ENCODE measurements around the gene UBC. TPM values are rescaled to one million over a fixed set of nuclear protein-coding genes. Genes with fewer than 3 reads are reported as not detected.
A peak's percentile ranks its signal among the peaks of the same experiment; 100 is the strongest.
"Not testable (repeated sequence)": the region's sequence is repeated elsewhere in the genome, so short reads cannot be mapped to it uniquely, and the experiment has no call there.

UBC gene
- total RNA-seq, 1 donor from 2014 or later = 1,199 TPM

DNA sequence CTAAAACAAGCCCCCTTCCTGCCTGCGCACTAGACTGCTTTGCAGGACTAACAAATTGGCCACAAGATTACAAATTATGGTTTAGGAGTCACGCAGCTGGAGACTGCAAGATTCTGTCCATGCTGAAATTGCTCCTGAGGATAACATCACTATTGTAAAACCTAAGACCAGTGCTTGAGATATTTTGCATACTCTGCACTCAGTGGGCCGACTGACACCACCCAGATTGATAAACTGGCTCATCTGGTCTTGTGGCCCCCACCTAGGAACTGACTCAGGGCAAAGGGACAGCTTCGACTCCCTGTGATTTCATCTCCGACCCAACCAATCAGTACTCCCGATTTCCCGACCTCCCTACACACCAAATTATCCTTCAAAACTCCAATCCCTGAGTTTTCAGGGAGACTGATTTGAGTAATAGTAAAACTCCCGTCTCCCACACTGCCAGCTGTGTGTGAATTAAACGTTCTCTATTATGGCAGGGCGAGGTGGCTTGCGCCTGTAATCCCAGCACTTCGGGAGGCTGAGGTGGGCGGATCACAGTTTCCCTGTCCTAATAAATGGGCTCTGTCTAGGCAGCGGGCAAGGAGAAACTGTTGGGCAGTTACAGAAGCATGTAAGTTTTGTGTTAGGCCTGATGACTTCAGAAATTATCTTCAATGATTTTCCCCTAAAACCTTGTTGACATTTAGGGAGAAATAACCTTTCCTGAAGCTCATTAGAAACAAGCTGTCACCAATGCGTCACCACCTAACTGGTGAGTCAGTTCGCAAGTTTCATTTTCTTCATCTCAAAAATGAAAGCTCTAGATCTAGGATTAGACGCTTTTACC is 5.3 kb upstream of the UBC start:
- intact Hi-C loops (cut with DNase I) = loop anchor here (5.0 kb wide), 1 partner anchor 253 kb away; no protein-coding TSS in a partner anchor
- DNase-seq (ENCODE audit: missing footprints) (no peak), ATAC-seq (no peak)

DNA sequence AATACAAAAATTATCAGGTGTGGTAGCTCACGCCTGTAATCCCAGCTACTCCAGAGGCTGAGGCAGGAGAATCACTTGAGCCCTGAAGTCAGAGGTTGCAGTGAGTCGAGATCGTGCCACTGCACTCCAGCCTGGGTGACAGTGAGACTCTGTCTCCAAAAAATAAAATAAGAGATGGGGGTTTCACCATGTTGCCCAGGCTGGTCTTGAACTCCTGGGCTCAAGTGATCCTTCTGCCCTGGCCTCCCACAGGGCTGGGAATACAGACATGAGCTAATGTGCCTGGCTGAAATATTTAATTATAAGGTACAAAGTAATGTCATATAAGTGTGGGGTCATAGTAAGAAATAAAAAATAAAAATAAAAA is 4.2 kb upstream of the UBC start:
- DNase-seq (ENCODE audit: missing footprints); ATAC-seq: not testable (repeated sequence)
- intact Hi-C loops (cut with DNase I) = loop anchor here (5.0 kb wide), 1 partner anchor 254 kb away; no protein-coding TSS in a partner anchor

DNA sequence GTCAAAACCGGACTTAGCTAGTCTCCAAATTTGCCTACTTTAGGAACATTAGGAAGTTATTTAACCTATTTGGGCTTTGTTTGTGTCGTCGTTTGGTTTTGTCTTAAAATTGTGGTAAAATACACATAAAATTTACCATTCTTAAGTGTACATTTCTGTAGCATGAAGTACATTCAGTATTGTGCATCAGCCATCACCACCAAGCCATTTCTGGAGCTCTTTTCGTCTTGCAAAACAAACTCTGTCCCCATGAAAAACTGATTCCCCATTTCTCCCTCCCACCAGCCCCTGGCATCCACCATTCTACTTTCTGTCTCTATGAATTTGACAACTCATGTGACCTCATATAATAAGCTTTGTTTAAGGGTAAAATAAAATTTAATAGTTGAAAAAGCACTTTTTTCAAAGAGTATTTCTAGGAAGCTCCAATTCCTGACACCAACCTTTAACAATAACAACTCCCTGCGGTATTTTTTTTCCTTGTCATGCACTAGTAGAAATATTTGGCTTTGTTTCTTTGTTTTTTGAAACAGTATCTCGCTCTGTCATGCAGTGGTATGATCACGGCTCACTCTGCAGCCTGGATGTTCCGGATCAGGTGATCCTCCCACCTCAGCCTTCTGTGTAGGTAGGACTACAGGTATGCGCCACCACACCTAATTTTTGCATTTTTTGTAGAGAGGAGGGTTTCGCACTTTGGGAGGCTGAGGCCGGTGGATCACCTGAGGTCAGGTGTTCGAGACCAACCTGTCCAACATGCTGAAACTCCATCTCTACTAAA is 3.6 kb upstream of the UBC start:
- DNase-seq (ENCODE audit: missing footprints) = no peak
- no peak for ATAC-seq
- intact Hi-C loops (cut with DNase I) = loop anchor here (1.0 to 5.0 kb wide), 3 partner anchors 9 to 254 kb away; no protein-coding TSS in a partner anchor

DNA sequence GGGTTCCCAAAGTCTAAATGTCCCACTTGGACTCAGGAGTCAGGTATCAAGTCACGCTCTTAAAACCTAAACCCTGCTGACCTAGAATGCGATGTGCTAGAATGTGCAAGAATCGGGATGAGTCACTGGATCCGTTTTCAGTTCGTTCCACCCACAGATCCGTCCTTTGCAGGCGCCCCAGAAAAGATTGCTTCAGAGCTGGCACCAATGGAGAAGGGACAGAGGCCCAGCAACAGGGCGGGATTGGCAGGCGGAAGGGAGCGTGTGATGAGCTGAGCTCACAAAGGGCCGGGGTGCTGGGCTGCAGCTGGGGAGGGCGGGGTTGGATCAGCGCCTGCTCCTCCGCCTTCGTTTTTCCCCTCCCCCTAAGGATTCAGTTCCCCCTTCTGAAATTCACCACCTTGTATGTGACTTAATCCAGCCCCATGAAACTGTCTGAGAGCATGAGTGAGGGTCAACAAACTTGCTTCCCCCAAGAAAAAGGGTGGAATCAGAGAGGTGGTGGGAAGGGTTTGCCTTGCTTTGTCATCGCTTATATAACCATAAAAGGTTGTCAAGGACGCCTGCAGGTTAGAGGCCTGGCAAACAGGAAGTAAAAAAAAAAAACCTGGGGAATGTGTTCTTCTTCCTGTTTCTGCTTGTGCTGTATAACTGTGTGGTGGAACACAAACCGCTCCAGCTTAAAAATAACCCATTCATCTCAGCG is 2.8 kb upstream of the UBC start:
- ATAC-seq = peak; percentile 94
- intact Hi-C loops (cut with DNase I) = loop anchor here (1.0 to 5.0 kb wide), 3 partner anchors 10 to 255 kb away; no protein-coding TSS in a partner anchor

DNA sequence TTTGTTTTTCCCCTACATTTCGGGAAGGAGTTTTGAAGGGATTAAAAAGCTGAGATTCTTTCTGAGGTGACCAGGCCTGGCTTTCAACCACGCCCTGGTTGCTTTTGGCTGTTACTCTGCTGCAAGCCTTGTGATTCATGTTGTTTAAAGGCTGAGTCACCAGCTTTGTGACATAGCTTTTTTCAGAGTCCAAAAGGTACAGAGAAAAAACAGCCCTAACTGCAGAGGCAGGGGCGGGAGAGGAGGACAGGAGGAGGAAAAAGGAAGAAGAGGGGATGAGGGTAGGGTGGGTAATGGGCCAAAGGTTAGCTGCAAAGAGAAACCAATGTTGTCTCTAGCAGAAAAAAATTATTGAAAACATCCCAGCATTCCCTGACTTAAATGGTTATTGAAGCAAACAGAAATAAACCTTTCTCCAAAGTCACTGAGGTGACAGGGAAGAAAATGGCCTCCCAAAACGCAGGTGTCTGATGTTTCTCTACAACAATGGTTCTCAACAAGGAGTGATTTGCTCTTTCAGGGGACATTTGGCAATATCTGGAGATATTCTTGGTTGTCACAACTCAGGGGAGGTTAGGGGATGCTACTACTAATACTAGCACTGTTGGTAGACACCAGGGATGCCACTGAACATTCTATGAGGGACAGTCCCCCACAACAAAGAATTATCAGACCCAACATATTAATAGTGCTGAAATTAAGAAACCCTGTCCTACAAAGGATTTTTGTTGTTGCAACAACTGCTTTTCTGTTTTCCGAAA is 2.1 kb upstream of the UBC start:
- intact Hi-C loops (cut with DNase I) = loop anchor here (1.0 to 5.0 kb wide), 3 partner anchors 11 to 256 kb away; no protein-coding TSS in a partner anchor
- DNase-seq (ENCODE audit: missing footprints) = no peak
- ATAC-seq = peak; percentile 36

More for the DNA sequence above, 2.8 kb upstream of the UBC start:
- DNase-seq (ENCODE audit: missing footprints) = peak; percentile 99

DNA sequence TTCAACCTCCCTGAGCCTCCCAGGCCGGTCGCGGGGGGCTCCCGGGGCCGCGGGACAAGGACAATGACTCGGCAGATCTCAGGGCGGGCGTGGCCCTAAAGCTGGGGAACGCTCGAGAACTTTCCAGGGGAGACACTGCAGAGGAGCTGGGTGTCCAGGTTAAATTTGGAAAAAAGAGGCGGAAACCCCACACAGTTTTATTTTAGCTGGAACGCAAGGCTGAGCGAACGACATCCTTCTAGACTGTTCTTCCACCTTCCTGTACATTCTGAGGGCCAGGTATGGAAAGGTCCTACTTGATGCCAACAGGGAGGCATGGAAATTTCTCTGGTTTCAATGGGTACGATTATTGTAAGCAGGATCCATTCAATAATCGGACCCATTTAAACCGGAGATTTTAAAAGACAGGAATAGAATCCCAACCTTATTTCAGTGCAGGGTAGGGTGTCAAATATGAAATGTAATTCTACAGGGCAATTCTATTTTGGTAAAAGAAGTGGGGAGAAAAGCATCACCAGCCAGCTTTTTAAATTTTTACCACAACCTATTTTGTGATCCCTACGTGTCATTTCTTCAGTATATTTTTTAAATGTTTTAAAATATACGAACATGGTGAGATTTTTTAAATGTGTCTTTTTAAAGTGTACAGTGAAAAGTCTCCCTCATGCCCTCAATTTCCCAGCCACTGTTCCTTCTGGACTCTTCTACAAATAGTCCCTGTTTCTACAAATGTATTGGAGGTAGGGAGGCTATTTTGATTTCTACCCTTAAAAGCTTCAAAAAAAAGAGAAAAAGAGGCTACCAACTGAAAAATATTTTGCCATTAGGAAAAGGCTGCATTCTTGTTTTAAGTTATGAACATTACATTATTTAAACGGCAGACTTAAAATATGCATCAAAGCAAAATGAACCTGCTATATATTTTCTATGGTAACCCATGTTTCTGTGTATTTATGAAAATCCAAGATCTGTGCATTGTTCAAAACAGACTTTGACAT is 1.1 kb upstream of the UBC start:
- ATAC-seq (no peak), DNase-seq (ENCODE audit: missing footprints) (peak; percentile 77)
- intact Hi-C loops (cut with DNase I) = loop anchor here (5.0 kb wide), 1 partner anchor 257 kb away; no protein-coding TSS in a partner anchor

DNA sequence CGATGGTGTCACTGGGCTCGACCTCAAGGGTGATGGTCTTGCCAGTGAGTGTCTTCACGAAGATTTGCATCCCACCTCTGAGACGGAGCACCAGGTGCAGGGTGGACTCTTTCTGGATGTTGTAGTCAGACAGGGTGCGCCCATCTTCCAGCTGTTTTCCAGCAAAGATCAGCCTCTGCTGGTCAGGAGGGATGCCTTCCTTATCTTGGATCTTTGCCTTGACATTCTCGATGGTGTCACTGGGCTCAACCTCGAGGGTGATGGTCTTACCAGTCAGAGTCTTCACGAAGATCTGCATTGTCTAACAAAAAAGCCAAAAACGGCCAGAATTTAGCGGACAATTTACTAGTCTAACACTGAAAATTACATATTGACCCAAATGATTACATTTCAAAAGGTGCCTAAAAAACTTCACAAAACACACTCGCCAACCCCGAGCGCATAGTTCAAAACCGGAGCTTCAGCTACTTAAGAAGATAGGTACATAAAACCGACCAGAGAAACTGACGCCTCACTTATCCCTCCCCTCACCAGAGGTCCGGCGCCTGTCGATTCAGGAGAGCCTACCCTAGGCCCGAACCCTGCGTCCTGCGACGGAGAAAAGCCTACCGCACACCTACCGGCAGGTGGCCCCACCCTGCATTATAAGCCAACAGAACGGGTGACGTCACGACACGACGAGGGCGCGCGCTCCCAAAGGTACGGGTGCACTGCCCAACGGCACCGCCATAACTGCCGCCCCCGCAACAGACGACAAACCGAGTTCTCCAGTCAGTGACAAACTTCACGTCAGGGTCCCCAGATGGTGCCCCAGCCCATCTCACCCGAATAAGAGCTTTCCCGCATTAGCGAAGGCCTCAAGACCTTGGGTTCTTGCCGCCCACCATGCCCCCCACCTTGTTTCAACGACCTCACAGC is 717 bp downstream of the UBC start:
- ATAC-seq (peak; percentile 21), DNase-seq (ENCODE audit: missing footprints) (peak; percentile 93)
- intact Hi-C loops (cut with DNase I) = no loop called here

DNA sequence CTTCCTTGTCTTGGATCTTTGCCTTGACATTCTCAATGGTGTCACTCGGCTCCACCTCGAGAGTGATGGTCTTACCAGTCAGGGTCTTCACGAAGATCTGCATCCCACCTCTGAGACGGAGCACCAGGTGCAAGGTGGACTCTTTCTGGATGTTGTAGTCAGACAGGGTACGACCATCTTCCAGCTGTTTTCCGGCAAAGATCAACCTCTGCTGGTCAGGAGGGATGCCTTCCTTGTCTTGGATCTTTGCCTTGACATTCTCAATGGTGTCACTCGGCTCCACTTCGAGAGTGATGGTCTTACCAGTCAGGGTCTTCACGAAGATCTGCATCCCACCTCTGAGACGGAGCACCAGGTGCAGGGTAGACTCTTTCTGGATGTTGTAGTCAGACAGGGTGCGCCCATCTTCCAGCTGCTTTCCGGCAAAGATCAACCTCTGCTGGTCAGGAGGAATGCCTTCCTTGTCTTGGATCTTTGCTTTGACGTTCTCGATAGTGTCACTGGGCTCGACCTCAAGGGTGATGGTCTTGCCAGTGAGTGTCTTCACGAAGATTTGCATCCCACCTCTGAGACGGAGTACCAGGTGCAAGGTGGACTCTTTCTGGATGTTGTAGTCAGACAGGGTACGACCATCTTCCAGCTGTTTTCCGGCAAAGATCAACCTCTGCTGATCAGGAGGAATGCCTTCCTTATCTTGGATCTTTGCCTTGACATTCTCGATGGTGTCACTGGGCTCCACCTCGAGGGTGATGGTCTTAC is 1.7 kb downstream of the UBC start:
- DNase-seq (ENCODE audit: missing footprints); intact Hi-C loops (cut with DNase I); ATAC-seq: not testable (repeated sequence)

DNA sequence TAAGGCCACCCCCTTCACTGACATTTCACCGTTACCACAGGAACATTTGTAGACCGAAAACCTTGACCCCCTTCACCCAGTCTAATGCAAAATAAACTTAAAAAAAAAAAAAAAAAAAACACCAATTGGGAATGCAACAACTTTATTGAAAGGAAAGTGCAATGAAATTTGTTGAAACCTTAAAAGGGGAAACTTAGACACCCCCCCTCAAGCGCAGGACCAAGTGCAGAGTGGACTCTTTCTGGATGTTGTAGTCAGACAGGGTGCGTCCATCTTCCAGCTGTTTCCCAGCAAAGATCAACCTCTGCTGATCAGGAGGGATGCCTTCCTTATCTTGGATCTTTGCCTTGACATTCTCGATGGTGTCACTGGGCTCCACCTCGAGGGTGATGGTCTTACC is 2.9 kb downstream of the UBC start:
- intact Hi-C loops (cut with DNase I); ATAC-seq: not testable (repeated sequence)

DNA sequence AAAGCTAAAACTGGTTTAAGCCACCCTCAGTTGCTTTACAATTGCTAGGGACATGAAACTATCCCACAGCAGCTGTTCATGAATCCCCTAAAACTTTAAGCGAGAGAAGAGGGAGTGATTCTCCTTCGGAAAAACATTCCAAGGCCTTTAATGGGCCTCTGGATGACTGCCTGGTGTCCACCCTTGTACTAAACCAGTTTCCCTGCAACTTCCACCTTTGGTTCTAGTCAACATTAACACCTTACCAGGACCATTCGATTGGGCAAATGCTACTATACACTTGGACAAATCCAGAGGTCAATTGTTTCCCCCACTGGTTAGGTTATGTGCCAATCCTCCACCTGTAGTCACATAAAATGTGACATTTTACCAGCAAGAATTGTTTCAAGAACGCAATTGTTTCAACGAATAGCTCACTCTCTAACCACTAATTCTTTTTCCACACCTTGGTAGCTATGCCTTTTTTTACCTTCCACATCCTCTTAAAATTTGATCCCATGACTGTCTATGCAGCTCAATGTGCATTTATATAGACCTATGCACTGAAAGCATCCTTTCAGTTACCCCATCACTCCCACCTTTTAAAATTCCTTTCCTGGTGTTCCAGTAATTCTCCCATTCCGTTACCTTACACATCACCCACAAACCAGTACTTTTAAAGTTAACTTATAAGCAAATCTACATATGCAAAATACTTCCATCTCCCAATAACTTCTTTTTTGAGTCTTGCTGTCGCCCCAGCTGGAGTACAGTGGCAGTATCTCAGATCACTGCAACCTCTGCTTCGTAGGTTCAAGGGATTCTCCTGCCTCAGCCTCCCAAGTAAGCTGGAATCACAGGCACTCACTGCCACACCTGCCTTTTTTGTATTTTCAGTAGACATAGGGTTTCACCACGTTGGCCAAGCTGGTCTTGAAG is 3.6 kb downstream of the UBC start:
- ATAC-seq = no peak
- intact Hi-C loops (cut with DNase I) = no loop called here
- DNase-seq (ENCODE audit: missing footprints) = no peak

More for the DNA sequence above, 2.9 kb downstream of the UBC start:
- DNase-seq (ENCODE audit: missing footprints) = not testable (repeated sequence)

DNA sequence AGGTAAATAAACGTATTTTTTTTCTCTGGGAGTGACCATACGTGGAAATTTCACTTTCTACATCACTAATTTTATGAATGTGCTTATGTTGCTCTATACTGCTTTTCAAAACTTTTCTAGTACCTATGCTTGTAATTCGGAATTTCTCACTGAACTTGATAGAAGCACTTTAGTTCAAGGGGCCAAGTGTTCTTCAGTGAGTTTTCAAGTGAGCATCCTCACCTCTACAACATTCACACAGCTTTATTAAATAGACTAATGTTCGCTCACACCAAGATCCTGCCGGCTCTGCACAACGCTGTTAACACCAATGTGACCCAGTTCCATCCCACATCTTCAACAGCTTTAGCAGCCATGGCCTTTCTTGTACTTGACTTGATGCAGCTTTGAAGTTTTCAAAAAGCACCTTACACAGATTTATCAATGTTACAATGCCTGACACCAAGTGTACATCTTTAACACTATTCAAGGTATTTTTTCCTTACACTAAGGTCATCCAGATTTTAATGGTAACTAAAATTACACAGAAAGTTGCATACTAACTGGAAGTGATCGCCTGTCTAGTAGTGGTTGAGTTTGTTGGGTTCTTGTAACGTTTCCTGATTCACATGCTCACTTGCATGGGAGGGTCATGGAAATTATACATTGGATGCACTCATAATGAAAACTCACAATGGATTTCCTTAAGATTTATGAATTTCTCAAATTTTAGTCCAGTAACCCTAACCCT is 4.5 kb downstream of the UBC start:
- intact Hi-C loops (cut with DNase I) = loop anchor here (10.0 kb wide), 1 partner anchor 875 kb away; no protein-coding TSS in a partner anchor
- no peak for ATAC-seq
- DNase-seq (ENCODE audit: missing footprints) = no peak

DNA sequence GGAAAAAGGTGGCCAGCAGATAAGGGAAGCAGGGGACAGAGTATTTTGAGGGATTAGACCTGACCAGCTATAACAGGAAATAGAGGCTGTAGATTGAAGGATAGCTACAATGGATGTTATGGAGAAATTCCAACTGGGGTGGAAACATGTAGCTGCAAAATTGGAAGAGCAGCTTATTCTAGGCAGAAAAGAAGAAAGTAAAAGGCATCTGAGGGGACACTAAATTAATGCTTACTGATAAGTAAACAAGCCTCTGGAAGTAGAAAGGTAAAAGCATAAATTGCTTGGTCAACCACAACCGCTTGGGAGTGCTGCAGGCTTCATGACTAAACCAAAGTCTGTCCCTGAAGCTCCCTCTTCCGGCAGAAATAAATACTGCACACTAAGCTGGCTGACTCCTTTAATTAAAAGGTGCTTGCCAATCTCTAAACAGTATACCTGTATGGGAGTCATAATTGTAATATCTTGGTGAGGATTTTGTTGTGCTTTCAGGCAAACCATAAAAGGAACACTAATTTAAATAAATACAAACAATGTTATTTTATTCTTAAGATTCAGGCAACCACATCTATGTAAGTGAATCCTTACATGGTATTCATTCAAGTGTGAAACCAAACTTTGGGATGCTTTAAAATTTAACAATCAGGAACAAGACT is 7.7 kb downstream of the UBC start:
- ATAC-seq (peak; percentile 60), DNase-seq (ENCODE audit: missing footprints) (no peak)
- intact Hi-C loops (cut with DNase I) = loop anchor here (2.0 to 10.0 kb wide), 2 partner anchors 34 to 872 kb away; no protein-coding TSS in a partner anchor

All from Right ventricle myocardium inferior (tissue), 1 donor.